ENCODE data around the gene THRB.

The THRB gene

GRCh38 chr3:24141548-24141947 lies 353.1 kb downstream of the THRB start:
- Histone ChIP-seq H3K27ac (ENCODE audit: low read depth, low read length) (no peak overlapping the region), H4K20me1 (ENCODE audit: low read depth, low read length) (no peaks in the 10 kb centered on the region), H3K4me2 (ENCODE audit: low read depth, low read length, poor library complexity, severe bottlenecking) (no peak overlapping the region), H3F3A (ENCODE audit: insufficient read depth) (no peaks in the 10 kb centered on the region), H3K79me2 (ENCODE audit: insufficient read depth, low read length) (no peaks in the 10 kb centered on the region), H3K9me2 (replicated peaks; ENCODE audit: insufficient read depth, low read length) (no peaks in the 10 kb centered on the region), H3K27me3 (ENCODE audit: low read length) (no peaks in the 10 kb centered on the region), H3K36me3 (ENCODE audit: low read length) (no peaks in the 10 kb centered on the region), H2AFZ (ENCODE audit: low read depth, low read length, severe bottlenecking) (no peak overlapping the region), H3K9me3 (ENCODE audit: insufficient read depth, low read length) (no peaks in the 10 kb centered on the region), H3K9ac (ENCODE audit: low read length) (no peak overlapping the region), H3K4me3 (ENCODE audit: insufficient read depth, low read length, poor library complexity, severe bottlenecking) (no peak overlapping the region)
- TF ChIP-seq CTCF (IDR thresholded peaks at IDR 0.05; ENCODE audit: insufficient read depth, low read length, poor library complexity, severe bottlenecking) (no peak), EZH2phosphoT487 (conservative IDR thresholded peaks at IDR 0.05; ENCODE audit: low read length) (no peak)

- H3K27me3 ChIP-seq (ENCODE audit: low read length), result no peaks in the 10 kb centered on the region
- H3K4me3 ChIP-seq (ENCODE audit: insufficient read depth, low read length, poor library complexity, severe bottlenecking), result no peak overlapping the region
- no peak overlapping the region for H3K4me2 ChIP-seq (ENCODE audit: low read depth, low read length, poor library complexity, severe bottlenecking)
- no peaks in the 10 kb centered on the region for H3F3A ChIP-seq (ENCODE audit: insufficient read depth)
- no peak for TF ChIP-seq EZH2phosphoT487 (conservative IDR thresholded peaks at IDR 0.05; ENCODE audit: low read length)
- no peak for TF ChIP-seq CTCF (IDR thresholded peaks at IDR 0.05; ENCODE audit: insufficient read depth, low read length, poor library complexity, severe bottlenecking)
- no peak overlapping the region for H2AFZ ChIP-seq (ENCODE audit: low read depth, low read length, severe bottlenecking)
- no peaks in the 10 kb centered on the region for H3K9me2 ChIP-seq (replicated peaks; ENCODE audit: insufficient read depth, low read length)
- H3K36me3 ChIP-seq (ENCODE audit: low read length), result no peaks in the 10 kb centered on the region
- no peaks in the 10 kb centered on the region for H3K79me2 ChIP-seq (ENCODE audit: insufficient read depth, low read length)
- H3K27ac ChIP-seq (ENCODE audit: low read depth, low read length), result no peak overlapping the region
- H3K9ac ChIP-seq (ENCODE audit: low read length), result no peak overlapping the region
- no peaks in the 10 kb centered on the region for H3K9me3 ChIP-seq (ENCODE audit: insufficient read depth, low read length)
- no peaks in the 10 kb centered on the region for H4K20me1 ChIP-seq (ENCODE audit: low read depth, low read length)
These were observed 354.9 kb downstream of the THRB start for GRCh38 chr3:24139463-24140412.

GRCh38 chr3:24138876-24139256 lies 355.8 kb downstream of the THRB start:
- no peaks in the 10 kb centered on the region for H4K20me1 ChIP-seq (ENCODE audit: low read depth, low read length)
- H3K79me2 ChIP-seq (ENCODE audit: insufficient read depth, low read length), result no peaks in the 10 kb centered on the region
- no peak overlapping the region for H3K27ac ChIP-seq (ENCODE audit: low read depth, low read length)
- H2AFZ ChIP-seq (ENCODE audit: low read depth, low read length, severe bottlenecking), result no peak overlapping the region
- no peak overlapping the region for H3K4me3 ChIP-seq (ENCODE audit: insufficient read depth, low read length, poor library complexity, severe bottlenecking)
- H3K9me3 ChIP-seq (ENCODE audit: insufficient read depth, low read length), result no peaks in the 10 kb centered on the region
- TF ChIP-seq EZH2phosphoT487 (conservative IDR thresholded peaks at IDR 0.05; ENCODE audit: low read length) (no peak), CTCF (IDR thresholded peaks at IDR 0.05; ENCODE audit: insufficient read depth, low read length, poor library complexity, severe bottlenecking) (no peak)
- no peaks in the 10 kb centered on the region for H3K9me2 ChIP-seq (replicated peaks; ENCODE audit: insufficient read depth, low read length)
- no peaks in the 10 kb centered on the region for H3F3A ChIP-seq (ENCODE audit: insufficient read depth)
- no peaks in the 10 kb centered on the region for H3K36me3 ChIP-seq (ENCODE audit: low read length)
- H3K9ac ChIP-seq (ENCODE audit: low read length), result no peak overlapping the region
- no peaks in the 10 kb centered on the region for H3K27me3 ChIP-seq (ENCODE audit: low read length)
- no peak overlapping the region for H3K4me2 ChIP-seq (ENCODE audit: low read depth, low read length, poor library complexity, severe bottlenecking)

All from SU-DHL-6 (cell line).